Gastroesophageal sphincter (tissue), 4 donors: ENCODE data around the gene ALLC. TPM values are rescaled to one million over a fixed set of nuclear protein-coding genes. Genes with fewer than 3 reads are reported as not detected.

Experiments
- ATAC-seq: fragments of 150-250 bp; one replicate; pipeline ENCODE4 v1.9.1; 2016; ENCODE audit warnings: mild to moderate bottlenecking, moderate library complexity
- H3K27ac ChIP-seq, 4 donors: fragments of 200-600 bp; sonication (generic) in 3 of 4; 1 replicate in 3 of 4; 2 replicates in 1 of 4; pipeline ENCODE4 v1.5.1; 2016 to 2019
- H3K27me3 ChIP-seq: fragments of 200-600 bp; sonication (generic); one replicate; pipeline ENCODE4 v1.5.1; 2019
- H3K36me3 ChIP-seq, 2 donors: fragments of 200-600 bp; sonication (generic); one replicate each; pipeline ENCODE4 v1.5.1; 2019; ENCODE audit warnings: control low read depth in 1 of 2
- H3K4me1 ChIP-seq, 3 donors: fragments of 200-600 bp; sonication (generic); 1 replicate in 2 of 3; 2 replicates in 1 of 3; pipeline ENCODE4 v1.5.1; 2016 to 2019; ENCODE audit warnings: control low read depth in 2 of 3
- H3K4me3 ChIP-seq, 2 donors: fragments of 200-600 bp; sonication (generic); one replicate each; pipeline ENCODE4 v1.5.1; 2019; ENCODE audit warnings: mild to moderate bottlenecking in 1 of 2, moderate library complexity in 1 of 2
- H3K9me3 ChIP-seq, 3 donors: fragments of 200-600 bp; sonication (generic); one replicate each; pipeline ENCODE4 v1.5.1; 2017 to 2019; ENCODE audit warnings: control low read depth in 2 of 3
- EP300 ChIP-seq: sonication (generic); formaldehyde crosslinking; IDR thresholded peaks from one replicate; pipeline ENCODE4 v1.6.1; 2017; ENCODE audit warnings: antibody characterized with exemption, mild to moderate bottlenecking
- POLR2A ChIP-seq, 2 donors: fragments of 450-650 bp; IDR thresholded peaks; one replicate each; pipeline ENCODE4 v1.6.1; 2017; ENCODE audit warnings: antibody characterized with exemption in 2 of 2, mild to moderate bottlenecking in 2 of 2, moderate library complexity in 1 of 2
- POLR2AphosphoS5 ChIP-seq: sonication (generic); formaldehyde crosslinking; IDR thresholded peaks from one replicate; pipeline ENCODE4 v1.6.1; 2017; ENCODE audit warnings: antibody characterized with exemption
- WGBS, 2 donors: methylation state at CpG; one replicate each; pipeline ENCODE4 v1.1.5; 2018; ENCODE audit warnings: low coverage in 1 of 2; 5-methylcytosine and 5-hydroxymethylcytosine counted together
- total RNA-seq, 4 donors: library from RNA; depleted of rRNA; stranded (reverse); fragments of >200 nt; gene quantifications; one replicate each; pipeline ENCODE4 v1.1.0, GENCODE V29; 2016
- TF ChIP-seq, protein P1 (sequence below), 4 experiments: fragments of 200-600 bp in 2 of 4; fragments of 450-650 bp in 2 of 4; sonication (generic) in 1 of 4; IDR thresholded peaks; one replicate each; pipeline ENCODE4 v1.5.1; 2017 to 2019; ENCODE audit warnings: antibody characterized with exemption in 4 of 4, mild to moderate bottlenecking in 2 of 4, moderate library complexity in 2 of 4

ALLC gene
- total RNA-seq, 4 donors from 2014 or later: not detected

DNA sequence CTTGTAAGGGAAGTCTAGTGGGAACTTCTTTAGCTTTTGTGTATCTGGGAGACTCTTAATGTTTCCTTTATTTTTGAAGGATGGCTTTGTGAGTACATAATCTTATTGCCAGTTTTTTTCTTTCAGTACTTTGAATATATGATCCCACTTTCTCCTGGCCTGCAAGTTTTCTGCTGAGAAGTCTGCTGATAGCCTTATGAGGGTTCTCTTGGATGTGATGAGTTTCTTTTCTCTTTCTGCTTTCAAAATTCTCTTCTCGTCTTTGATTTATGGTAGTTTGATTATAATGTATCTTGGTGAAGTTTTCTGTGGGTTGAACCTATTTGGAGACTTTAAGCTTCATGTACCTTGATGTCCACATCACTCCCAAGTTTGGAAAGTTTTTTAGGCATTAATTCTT lies 35.0 kb upstream of the ALLC start:
- H3K4me1 ChIP-seq: peaks cover 0 to 14% (median 0%) of the 10 kb centered on the region in 3 donors
- no peaks in the 10 kb centered on the region for H3K36me3 ChIP-seq
- no peak for TF ChIP-seq EP300
- no peak for TF ChIP-seq POLR2A (IDR thresholded peaks at IDR 0.05)
- TF ChIP-seq POLR2AphosphoS5: no peak
- TF ChIP-seq, protein P1, sequence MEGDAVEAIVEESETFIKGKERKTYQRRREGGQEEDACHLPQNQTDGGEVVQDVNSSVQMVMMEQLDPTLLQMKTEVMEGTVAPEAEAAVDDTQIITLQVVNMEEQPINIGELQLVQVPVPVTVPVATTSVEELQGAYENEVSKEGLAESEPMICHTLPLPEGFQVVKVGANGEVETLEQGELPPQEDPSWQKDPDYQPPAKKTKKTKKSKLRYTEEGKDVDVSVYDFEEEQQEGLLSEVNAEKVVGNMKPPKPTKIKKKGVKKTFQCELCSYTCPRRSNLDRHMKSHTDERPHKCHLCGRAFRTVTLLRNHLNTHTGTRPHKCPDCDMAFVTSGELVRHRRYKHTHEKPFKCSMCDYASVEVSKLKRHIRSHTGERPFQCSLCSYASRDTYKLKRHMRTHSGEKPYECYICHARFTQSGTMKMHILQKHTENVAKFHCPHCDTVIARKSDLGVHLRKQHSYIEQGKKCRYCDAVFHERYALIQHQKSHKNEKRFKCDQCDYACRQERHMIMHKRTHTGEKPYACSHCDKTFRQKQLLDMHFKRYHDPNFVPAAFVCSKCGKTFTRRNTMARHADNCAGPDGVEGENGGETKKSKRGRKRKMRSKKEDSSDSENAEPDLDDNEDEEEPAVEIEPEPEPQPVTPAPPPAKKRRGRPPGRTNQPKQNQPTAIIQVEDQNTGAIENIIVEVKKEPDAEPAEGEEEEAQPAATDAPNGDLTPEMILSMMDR (IDR thresholded peaks at IDR 0.05): no peak
- WGBS, 2 donors: 50 to 89% methylated on average over 1 of the region's 1 CpG
- no peak overlapping the region for H3K4me3 ChIP-seq
- no peaks in the 10 kb centered on the region for H3K27me3 ChIP-seq
- no peak for ATAC-seq
- peaks cover 0 to 19% (median 0%) of the 10 kb centered on the region in 3 donors for H3K9me3 ChIP-seq
- no peak overlapping the region for H3K27ac ChIP-seq

DNA sequence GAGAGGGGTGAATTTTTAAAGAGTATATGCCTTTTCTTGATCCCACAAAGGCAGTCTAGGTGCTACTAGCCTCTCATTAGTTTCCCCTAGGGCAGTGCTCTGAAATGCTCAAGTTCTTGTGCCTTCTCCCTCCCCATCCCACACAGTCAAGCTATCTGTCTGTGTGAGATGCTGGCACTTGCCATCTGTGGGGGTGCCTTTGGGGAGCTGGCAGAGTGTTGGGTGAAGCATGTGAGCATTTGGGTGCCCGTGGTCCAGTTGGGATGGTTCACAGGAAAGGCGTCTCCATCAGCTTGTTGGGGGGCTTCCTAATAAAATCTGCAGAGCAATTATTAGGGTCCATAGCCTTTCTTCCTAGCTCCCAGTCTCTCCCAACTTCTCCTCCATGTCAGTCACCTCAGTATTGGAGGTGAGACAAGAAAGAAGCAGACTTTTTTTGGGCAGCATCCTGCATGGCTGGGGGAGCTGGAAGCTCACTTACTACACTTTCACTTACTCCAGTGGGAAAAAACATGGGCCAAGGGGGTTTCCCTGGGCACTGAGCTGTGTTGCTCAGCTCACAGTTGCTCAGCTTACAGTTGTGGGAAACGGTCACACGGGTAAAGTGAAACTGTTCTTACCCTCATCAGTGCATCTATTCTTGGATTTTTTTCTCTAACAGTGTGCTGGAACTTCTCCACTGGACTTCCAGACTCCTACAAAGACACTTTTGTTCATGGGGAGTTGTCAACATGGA lies 33.8 kb upstream of the ALLC start:
- no peak overlapping the region for H3K4me3 ChIP-seq
- no peaks in the 10 kb centered on the region for H3K27me3 ChIP-seq
- WGBS, 2 donors: 80% methylated on average over 2 of the region's 4 CpGs; no CpG with 5 or more reads in 1 of the 2 donors
- H3K27ac ChIP-seq: no peak overlapping the region
- H3K36me3 ChIP-seq: no peaks in the 10 kb centered on the region
- H3K4me1 ChIP-seq: peaks cover 0 to 27% (median 0%) of the 10 kb centered on the region in 3 donors
- TF ChIP-seq, protein P1 (IDR thresholded peaks at IDR 0.05): no peak
- no peak for TF ChIP-seq POLR2A (IDR thresholded peaks at IDR 0.05)
- TF ChIP-seq POLR2AphosphoS5: no peak
- TF ChIP-seq EP300: no peak
- ATAC-seq: no peak
- H3K9me3 ChIP-seq: peaks cover 0 to 19% (median 0%) of the 10 kb centered on the region in 3 donors

- Histone ChIP-seq H3K36me3 (no peaks in the 10 kb centered on the region), H3K4me1 (peaks cover 0 to 36% (median 0%) of the 10 kb centered on the region in 3 donors), H3K27ac (no peak overlapping the region), H3K4me3 (no peak overlapping the region), H3K27me3 (no peaks in the 10 kb centered on the region), H3K9me3 (peaks cover 0 to 19% (median 0%) of the 10 kb centered on the region in 3 donors)
- TF ChIP-seq POLR2A (IDR thresholded peaks at IDR 0.05): no peak
- TF ChIP-seq, protein P1 (IDR thresholded peaks at IDR 0.05): no peak
- no peak for TF ChIP-seq POLR2AphosphoS5
- no peak for TF ChIP-seq EP300
- WGBS, 2 donors: 96% methylated on average over 3 of the region's 8 CpGs; no CpG with 5 or more reads in 1 of the 2 donors
- ATAC-seq: no peak
These were observed 32.8 kb upstream of the ALLC start for GRCh38 chr2:3625186-3625585.

- Histone ChIP-seq H3K36me3 (no peaks in the 10 kb centered on the region), H3K4me1 (peaks cover 0 to 45% (median 0%) of the 10 kb centered on the region in 3 donors), H3K27me3 (no peaks in the 10 kb centered on the region), H3K4me3 (no peak overlapping the region), H3K9me3 (peaks cover 0 to 19% (median 0%) of the 10 kb centered on the region in 3 donors), H3K27ac (peak overlapping the region in 3 of 4 donors; percentile 46 to 53 (median 49))
- peak; percentile 41 for ATAC-seq
- peak; percentile 41 for TF ChIP-seq POLR2AphosphoS5
- TF ChIP-seq, protein P1 (IDR thresholded peaks at IDR 0.05): no peak
- 20 to 32% methylated on average over 5 to 6 of the region's 12 CpGs for WGBS, 2 donors
These were observed 31.7 kb upstream of the ALLC start for GRCh38 chr2:3626118-3626811.
